ENCODE measurements around the gene PSIP1.

DNA sequence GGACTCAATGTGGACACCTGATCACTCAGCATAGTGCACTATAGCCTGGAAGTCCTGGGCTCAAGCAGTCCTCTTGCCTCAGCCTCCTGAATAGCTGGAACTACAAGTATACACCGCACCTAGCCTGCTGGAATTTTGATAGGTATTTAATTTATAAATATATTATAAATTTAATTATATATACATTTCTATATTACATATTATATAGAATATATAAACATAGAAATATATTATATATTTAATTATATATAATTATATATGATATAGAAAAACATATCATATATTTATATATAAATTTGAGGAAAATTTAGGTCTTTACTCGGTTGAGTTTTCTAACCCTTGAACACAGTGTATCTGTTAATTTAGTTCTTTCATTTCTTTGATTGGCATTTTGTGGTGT lies 15.2 kb upstream of the PSIP1 start:
- TF ChIP-seq CTCF (optimal IDR thresholded peaks at IDR 0.05 in 1 of 3, IDR thresholded peaks at IDR 0.05 in 1 of 3, conservative IDR thresholded peaks at IDR 0.05 in 1 of 3; ENCODE audit: extremely low read depth in 1 of 3, insufficient read depth in 2 of 3, low read length in 3 of 3) (no peak), EZH2 (IDR thresholded peaks at IDR 0.05; ENCODE audit: low read length) (no peak)
